Activated naive CD8-positive, alpha-beta T cell treated with anti-CD3 and anti-CD28 coated beads, Interleukin-2, amount 50 U/mL, for 16 hours (primary cell): ENCODE measurements around the gene PSAP.

Experiments
- DNase-seq: peaks from one replicate; pipeline ENCODE4 v3.0.0-alpha.2; 2020; ENCODE audit warnings: low read depth, low spot score

Gene PSAP

GRCh38 chr10:71810048-71810750 lies 40.9 kb downstream of the PSAP start:
- no peak for DNase-seq

- DNase-seq: no peak
These were observed 41.4 kb downstream of the PSAP start for GRCh38 chr10:71809628-71810027.

GRCh38 chr10:71807557-71808510 lies 43.2 kb downstream of the PSAP start:
- DNase-seq: no peak

GRCh38 chr10:71806704-71807556 lies 44.1 kb downstream of the PSAP start:
- no peak for DNase-seq

GRCh38 chr10:71805776-71806703 lies 45.0 kb downstream of the PSAP start:
- no peak for DNase-seq

- DNase-seq: no peak
These were observed 47.0 kb downstream of the PSAP start for GRCh38 chr10:71804077-71804476.

- DNase-seq: no peak
These were observed 48.1 kb downstream of the PSAP start for GRCh38 chr10:71802715-71803488.

- DNase-seq: no peak
These were observed 48.8 kb downstream of the PSAP start for GRCh38 chr10:71802235-71802634.

- no peak for DNase-seq
These were observed 49.7 kb downstream of the PSAP start for GRCh38 chr10:71801361-71801760.

GRCh38 chr10:71799608-71800453 lies 51.2 kb downstream of the PSAP start:
- DNase-seq: no peak

GRCh38 chr10:71799112-71799511 lies 51.9 kb downstream of the PSAP start:
- DNase-seq: no peak

GRCh38 chr10:71798308-71798624 lies 52.8 kb downstream of the PSAP start:
- DNase-seq: no peak

GRCh38 chr10:71797533-71798307 lies 53.3 kb downstream of the PSAP start:
- no peak for DNase-seq

- DNase-seq: no peak
These were observed 54.2 kb downstream of the PSAP start for GRCh38 chr10:71796749-71797405.

- no peak for DNase-seq
These were observed 55.8 kb downstream of the PSAP start for GRCh38 chr10:71795248-71795647.

- no peak for DNase-seq
These were observed 60.2 kb downstream of the PSAP start for GRCh38 chr10:71790749-71791440.

- no peak for DNase-seq
These were observed 61.2 kb downstream of the PSAP start for GRCh38 chr10:71789871-71790270.
